Measurements from ENCODE around the gene PALB2. TPM values are rescaled to one million over a fixed set of nuclear protein-coding genes. Genes with fewer than 3 reads are reported as not detected.

PALB2 gene
- total and polyA plus RNA-seq, 2 experiments from 2014 or later = 24.2 to 34.0 TPM

DNA sequence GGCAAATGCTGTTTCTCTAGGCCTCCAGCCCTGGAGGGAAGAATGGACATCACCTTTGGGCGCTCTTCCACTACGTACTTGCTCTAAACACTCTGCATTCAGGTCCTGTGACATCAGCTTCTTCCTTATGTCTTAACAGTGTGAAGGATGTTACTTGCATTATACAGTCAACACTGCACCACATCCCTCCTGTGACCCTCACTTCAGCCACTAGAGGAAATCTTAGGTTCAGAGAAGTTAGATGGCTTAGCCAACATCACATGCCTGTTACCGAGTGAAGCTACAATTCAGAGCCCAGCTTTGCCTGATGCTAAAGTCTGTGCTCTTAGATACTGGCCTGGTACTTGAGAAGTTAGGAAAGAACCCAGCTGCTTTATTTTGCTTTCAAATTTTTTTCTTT, 65.3 kb downstream of the PALB2 start (continued):
- TF ChIP-seq ZNF114 (CRISPR knock-in tag; IDR thresholded peaks at IDR 0.05) (no peak), CREB1 (CRISPR knock-in tag; IDR thresholded peaks at IDR 0.05; ENCODE audit: low read depth) (no peak), STAT1 (IDR thresholded peaks at IDR 0.05; ENCODE audit: unreplicated experiment) (no peak), POLR2AphosphoS5 (IDR thresholded peaks at IDR 0.05; ENCODE audit: low read depth) (no peak), JUNB (IDR thresholded peaks at IDR 0.05; ENCODE audit: unreplicated experiment) (no peak), ZNF331 (CRISPR knock-in tag; IDR thresholded peaks at IDR 0.05; ENCODE audit: low read depth) (no peak), NANOG (IDR thresholded peaks at IDR 0.05; ENCODE audit: borderline replicate concordance) (no peak), EZH2 (IDR thresholded peaks at IDR 0.05; ENCODE audit: low read depth, unreplicated experiment) (no peak)
- TF ChIP-seq, protein P1, sequence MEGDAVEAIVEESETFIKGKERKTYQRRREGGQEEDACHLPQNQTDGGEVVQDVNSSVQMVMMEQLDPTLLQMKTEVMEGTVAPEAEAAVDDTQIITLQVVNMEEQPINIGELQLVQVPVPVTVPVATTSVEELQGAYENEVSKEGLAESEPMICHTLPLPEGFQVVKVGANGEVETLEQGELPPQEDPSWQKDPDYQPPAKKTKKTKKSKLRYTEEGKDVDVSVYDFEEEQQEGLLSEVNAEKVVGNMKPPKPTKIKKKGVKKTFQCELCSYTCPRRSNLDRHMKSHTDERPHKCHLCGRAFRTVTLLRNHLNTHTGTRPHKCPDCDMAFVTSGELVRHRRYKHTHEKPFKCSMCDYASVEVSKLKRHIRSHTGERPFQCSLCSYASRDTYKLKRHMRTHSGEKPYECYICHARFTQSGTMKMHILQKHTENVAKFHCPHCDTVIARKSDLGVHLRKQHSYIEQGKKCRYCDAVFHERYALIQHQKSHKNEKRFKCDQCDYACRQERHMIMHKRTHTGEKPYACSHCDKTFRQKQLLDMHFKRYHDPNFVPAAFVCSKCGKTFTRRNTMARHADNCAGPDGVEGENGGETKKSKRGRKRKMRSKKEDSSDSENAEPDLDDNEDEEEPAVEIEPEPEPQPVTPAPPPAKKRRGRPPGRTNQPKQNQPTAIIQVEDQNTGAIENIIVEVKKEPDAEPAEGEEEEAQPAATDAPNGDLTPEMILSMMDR (conservative IDR thresholded peaks at IDR 0.05; ENCODE audit: low read depth in 2 of 2) = no peak
- TF ChIP-seq, protein P2, sequence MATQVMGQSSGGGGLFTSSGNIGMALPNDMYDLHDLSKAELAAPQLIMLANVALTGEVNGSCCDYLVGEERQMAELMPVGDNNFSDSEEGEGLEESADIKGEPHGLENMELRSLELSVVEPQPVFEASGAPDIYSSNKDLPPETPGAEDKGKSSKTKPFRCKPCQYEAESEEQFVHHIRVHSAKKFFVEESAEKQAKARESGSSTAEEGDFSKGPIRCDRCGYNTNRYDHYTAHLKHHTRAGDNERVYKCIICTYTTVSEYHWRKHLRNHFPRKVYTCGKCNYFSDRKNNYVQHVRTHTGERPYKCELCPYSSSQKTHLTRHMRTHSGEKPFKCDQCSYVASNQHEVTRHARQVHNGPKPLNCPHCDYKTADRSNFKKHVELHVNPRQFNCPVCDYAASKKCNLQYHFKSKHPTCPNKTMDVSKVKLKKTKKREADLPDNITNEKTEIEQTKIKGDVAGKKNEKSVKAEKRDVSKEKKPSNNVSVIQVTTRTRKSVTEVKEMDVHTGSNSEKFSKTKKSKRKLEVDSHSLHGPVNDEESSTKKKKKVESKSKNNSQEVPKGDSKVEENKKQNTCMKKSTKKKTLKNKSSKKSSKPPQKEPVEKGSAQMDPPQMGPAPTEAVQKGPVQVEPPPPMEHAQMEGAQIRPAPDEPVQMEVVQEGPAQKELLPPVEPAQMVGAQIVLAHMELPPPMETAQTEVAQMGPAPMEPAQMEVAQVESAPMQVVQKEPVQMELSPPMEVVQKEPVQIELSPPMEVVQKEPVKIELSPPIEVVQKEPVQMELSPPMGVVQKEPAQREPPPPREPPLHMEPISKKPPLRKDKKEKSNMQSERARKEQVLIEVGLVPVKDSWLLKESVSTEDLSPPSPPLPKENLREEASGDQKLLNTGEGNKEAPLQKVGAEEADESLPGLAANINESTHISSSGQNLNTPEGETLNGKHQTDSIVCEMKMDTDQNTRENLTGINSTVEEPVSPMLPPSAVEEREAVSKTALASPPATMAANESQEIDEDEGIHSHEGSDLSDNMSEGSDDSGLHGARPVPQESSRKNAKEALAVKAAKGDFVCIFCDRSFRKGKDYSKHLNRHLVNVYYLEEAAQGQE (IDR thresholded peaks at IDR 0.05; ENCODE audit: unreplicated experiment) = no peak

DNA sequence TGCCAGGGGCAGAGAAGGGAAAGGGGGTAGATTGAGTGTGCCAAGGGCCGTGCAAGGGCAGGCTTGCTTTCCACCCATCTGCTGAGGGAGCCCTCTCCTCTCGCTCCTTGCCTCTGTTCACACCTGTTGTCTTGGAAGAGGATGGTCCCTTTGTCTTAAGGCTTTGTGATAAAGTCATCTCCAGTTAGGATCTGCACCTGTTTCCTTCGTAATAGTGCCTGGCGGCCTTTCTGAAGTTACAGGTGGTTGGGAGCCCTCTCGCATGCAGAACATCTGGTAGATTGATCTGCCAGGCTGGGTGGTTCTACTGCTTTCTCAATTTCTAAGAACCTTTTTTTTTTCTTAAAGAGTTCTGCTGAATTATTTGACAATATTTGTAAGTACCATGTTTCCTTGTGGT, 67.3 kb downstream of the PALB2 start:
- H3K9me2 ChIP-seq (ENCODE audit: insufficient read depth) = no peaks in the 10 kb centered on the region
- Mint-ChIP-seq H3K4me1 (no peaks in the 10 kb centered on the region), H3K27me3 (ENCODE audit: insufficient read depth, low read depth, poor library complexity) (peaks cover 4% of the 10 kb centered on the region), H3K9me3 (no peaks in the 10 kb centered on the region), H3K4me3 (no peak overlapping the region), H3K36me3 (ENCODE audit: low read depth) (peaks cover 50% of the 10 kb centered on the region), H3K27ac (no peak overlapping the region)
- no peak overlapping the region for H3K4me3 ChIP-seq
- H2AFZ ChIP-seq = no peak overlapping the region
- H3K27ac ChIP-seq (ENCODE audit: low read depth) = no peak overlapping the region
- H3K27me3 ChIP-seq (ENCODE audit: insufficient read depth) = no peaks in the 10 kb centered on the region
- ATAC-seq = no peak
- DNase-seq (ENCODE audit: low spot score) = no peak
- no peaks in the 10 kb centered on the region for H3K79me2 ChIP-seq (replicated peaks; ENCODE audit: insufficient read depth)
- H3K4me2 ChIP-seq = no peak overlapping the region
- H3K4me1 ChIP-seq (ENCODE audit: insufficient read depth) = no peaks in the 10 kb centered on the region
- H4K20me1 ChIP-seq (replicated peaks; ENCODE audit: insufficient read depth) = peaks cover 4% of the 10 kb centered on the region; the same call in 1 of the 2 replicates
- H3F3A ChIP-seq (replicated peaks; ENCODE audit: low read depth) = no peaks in the 10 kb centered on the region
- peaks cover 34% of the 10 kb centered on the region for H3K36me3 ChIP-seq (ENCODE audit: insufficient read depth)
- no peak for TF ChIP-seq ZNF331 (CRISPR knock-in tag; IDR thresholded peaks at IDR 0.05; ENCODE audit: low read depth)
- TF ChIP-seq NANOG (IDR thresholded peaks at IDR 0.05; ENCODE audit: borderline replicate concordance) = no peak
- no peak for TF ChIP-seq POLR2AphosphoS5 (IDR thresholded peaks at IDR 0.05; ENCODE audit: low read depth)
- TF ChIP-seq JUNB (IDR thresholded peaks at IDR 0.05; ENCODE audit: unreplicated experiment) = no peak
- TF ChIP-seq, protein P3, sequence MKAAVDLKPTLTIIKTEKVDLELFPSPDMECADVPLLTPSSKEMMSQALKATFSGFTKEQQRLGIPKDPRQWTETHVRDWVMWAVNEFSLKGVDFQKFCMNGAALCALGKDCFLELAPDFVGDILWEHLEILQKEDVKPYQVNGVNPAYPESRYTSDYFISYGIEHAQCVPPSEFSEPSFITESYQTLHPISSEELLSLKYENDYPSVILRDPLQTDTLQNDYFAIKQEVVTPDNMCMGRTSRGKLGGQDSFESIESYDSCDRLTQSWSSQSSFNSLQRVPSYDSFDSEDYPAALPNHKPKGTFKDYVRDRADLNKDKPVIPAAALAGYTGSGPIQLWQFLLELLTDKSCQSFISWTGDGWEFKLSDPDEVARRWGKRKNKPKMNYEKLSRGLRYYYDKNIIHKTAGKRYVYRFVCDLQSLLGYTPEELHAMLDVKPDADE (IDR thresholded peaks at IDR 0.05) = no peak
- no peak for TF ChIP-seq CREB1 (CRISPR knock-in tag; IDR thresholded peaks at IDR 0.05; ENCODE audit: low read depth)
- TF ChIP-seq EZH2 (IDR thresholded peaks at IDR 0.05; ENCODE audit: low read depth, unreplicated experiment) = no peak
- TF ChIP-seq STAT1 (IDR thresholded peaks at IDR 0.05; ENCODE audit: unreplicated experiment) = no peak
- TF ChIP-seq EZH2phosphoT487 (IDR thresholded peaks at IDR 0.05; ENCODE audit: unreplicated experiment) = no peak
- no peak for TF ChIP-seq ZNF114 (CRISPR knock-in tag; IDR thresholded peaks at IDR 0.05)
- TF ChIP-seq, protein P2 (IDR thresholded peaks at IDR 0.05; ENCODE audit: unreplicated experiment) = no peak

All from GM23338 (cell line).